Measurements from ENCODE around the gene MDC1. TPM values are rescaled to one million over a fixed set of nuclear protein-coding genes. Genes with fewer than 3 reads are reported as not detected.

The MDC1 gene
- total and polyA plus RNA-seq, 2 of the 13 experiments (the other 11 are each of a cell fraction or from before 2014, with no cell fraction given) = 8.4 to 14.0 TPM

DNA sequence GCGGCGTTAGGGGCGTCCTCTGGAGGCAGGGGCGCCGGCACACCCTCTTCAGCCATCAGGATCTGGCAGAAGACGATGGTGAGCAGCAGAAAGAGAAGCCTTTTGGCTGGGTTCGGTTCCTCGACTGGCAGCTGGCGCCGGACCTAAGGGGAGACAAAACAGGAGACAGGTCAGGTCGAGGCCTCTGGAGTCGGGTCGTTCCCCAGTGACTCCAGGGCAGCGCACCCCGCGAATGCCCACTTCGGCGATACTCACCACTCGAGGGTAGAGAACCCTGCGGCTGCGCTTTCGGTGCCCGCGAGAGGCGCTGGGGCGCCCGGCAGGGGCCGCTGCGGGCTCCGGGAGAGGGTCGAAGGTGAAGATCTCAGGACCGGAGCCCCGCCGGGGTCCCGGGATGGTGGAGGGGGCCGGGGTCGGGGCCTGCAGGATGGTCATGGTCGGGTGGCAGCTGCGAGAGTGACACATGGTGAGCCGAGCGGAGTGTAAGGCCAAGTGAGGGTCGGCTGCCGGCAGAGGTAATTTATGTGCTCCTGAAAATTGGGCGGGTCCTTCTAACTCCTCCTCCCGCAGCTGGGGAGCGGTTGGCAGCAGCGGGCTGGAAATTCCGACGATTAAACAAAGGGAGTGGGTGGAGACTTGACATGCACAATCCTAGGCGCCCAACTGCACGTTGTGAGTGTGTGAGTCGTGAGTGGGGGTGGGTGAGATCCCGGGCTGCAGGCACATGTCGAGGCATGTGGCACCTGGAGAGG, 27.1 kb upstream of the MDC1 start, which contains the start of gene IER3 (continued):
- peak in 1 of 2 experiments; percentile 85; a peak in 2 of 4 replicates for TF ChIP-seq NR2F1 (CRISPR knock-in tag; IDR thresholded peaks at IDR 0.05)
- TF ChIP-seq SAFB2 (CRISPR knock-in tag; IDR thresholded peaks at IDR 0.05; ENCODE audit: borderline replicate concordance, low read depth) = peak; percentile 89; the same call in 1 of the 2 replicates
- TF ChIP-seq, protein P1, sequence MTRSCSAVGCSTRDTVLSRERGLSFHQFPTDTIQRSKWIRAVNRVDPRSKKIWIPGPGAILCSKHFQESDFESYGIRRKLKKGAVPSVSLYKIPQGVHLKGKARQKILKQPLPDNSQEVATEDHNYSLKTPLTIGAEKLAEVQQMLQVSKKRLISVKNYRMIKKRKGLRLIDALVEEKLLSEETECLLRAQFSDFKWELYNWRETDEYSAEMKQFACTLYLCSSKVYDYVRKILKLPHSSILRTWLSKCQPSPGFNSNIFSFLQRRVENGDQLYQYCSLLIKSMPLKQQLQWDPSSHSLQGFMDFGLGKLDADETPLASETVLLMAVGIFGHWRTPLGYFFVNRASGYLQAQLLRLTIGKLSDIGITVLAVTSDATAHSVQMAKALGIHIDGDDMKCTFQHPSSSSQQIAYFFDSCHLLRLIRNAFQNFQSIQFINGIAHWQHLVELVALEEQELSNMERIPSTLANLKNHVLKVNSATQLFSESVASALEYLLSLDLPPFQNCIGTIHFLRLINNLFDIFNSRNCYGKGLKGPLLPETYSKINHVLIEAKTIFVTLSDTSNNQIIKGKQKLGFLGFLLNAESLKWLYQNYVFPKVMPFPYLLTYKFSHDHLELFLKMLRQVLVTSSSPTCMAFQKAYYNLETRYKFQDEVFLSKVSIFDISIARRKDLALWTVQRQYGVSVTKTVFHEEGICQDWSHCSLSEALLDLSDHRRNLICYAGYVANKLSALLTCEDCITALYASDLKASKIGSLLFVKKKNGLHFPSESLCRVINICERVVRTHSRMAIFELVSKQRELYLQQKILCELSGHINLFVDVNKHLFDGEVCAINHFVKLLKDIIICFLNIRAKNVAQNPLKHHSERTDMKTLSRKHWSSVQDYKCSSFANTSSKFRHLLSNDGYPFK (CRISPR knock-in tag; IDR thresholded peaks at IDR 0.05; ENCODE audit: borderline replicate concordance) = peak; percentile 76
- TF ChIP-seq ZNF773 (CRISPR knock-in tag; IDR thresholded peaks at IDR 0.05; ENCODE audit: borderline replicate concordance) = no peak; the same call in 1 of the 2 replicates
- TF ChIP-seq, protein P2, sequence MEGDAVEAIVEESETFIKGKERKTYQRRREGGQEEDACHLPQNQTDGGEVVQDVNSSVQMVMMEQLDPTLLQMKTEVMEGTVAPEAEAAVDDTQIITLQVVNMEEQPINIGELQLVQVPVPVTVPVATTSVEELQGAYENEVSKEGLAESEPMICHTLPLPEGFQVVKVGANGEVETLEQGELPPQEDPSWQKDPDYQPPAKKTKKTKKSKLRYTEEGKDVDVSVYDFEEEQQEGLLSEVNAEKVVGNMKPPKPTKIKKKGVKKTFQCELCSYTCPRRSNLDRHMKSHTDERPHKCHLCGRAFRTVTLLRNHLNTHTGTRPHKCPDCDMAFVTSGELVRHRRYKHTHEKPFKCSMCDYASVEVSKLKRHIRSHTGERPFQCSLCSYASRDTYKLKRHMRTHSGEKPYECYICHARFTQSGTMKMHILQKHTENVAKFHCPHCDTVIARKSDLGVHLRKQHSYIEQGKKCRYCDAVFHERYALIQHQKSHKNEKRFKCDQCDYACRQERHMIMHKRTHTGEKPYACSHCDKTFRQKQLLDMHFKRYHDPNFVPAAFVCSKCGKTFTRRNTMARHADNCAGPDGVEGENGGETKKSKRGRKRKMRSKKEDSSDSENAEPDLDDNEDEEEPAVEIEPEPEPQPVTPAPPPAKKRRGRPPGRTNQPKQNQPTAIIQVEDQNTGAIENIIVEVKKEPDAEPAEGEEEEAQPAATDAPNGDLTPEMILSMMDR (CRISPR knock-in tag; IDR thresholded peaks at IDR 0.05) = peak; percentile 67
- no peak for TF ChIP-seq SSRP1 (CRISPR knock-in tag; IDR thresholded peaks at IDR 0.05)
- TF ChIP-seq ZNF136 (CRISPR knock-in tag; IDR thresholded peaks at IDR 0.05; ENCODE audit: low read depth) = no peak
- TF ChIP-seq KMT2A (CRISPR knock-in tag; IDR thresholded peaks at IDR 0.05) = peak; percentile 50; the same call in 1 of the 2 replicates
- TF ChIP-seq U2AF2 (IDR thresholded peaks at IDR 0.05; ENCODE audit: low read depth, low read length) = peak; percentile 56; the same call in 1 of the 2 replicates
- TF ChIP-seq MBNL3 (CRISPR knock-in tag; conservative IDR thresholded peaks at IDR 0.05) = no peak
- peak; percentile 51; the same call in 1 of the 2 replicates for TF ChIP-seq SIN3B (IDR thresholded peaks at IDR 0.05; ENCODE audit: low read length)
- peak; percentile 75; the same call in 1 of the 2 replicates for TF ChIP-seq NRL (CRISPR knock-in tag; IDR thresholded peaks at IDR 0.05; ENCODE audit: borderline replicate concordance)
- TF ChIP-seq, protein P3, sequence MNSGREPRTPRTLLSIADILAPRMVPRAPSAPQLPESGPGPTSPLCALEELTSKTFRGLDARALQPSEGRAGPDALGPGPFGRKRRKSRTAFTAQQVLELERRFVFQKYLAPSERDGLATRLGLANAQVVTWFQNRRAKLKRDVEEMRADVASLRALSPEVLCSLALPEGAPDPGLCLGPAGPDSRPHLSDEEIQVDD (CRISPR knock-in tag; IDR thresholded peaks at IDR 0.05; ENCODE audit: borderline replicate concordance) = peak; percentile 31; the same call in 1 of the 2 replicates
- peak; percentile 81 for TF ChIP-seq TEAD3 (CRISPR knock-in tag; optimal IDR thresholded peaks at IDR 0.05; ENCODE audit: borderline replicate concordance)
- peak; percentile 70; the same call in 1 of the 2 replicates for TF ChIP-seq ZNF367 (CRISPR knock-in tag; IDR thresholded peaks at IDR 0.05; ENCODE audit: borderline replicate concordance)
- TF ChIP-seq ZNF160 (CRISPR knock-in tag; IDR thresholded peaks at IDR 0.05) = peak; percentile 36; the same call in 1 of the 2 replicates
- TF ChIP-seq, protein P4, sequence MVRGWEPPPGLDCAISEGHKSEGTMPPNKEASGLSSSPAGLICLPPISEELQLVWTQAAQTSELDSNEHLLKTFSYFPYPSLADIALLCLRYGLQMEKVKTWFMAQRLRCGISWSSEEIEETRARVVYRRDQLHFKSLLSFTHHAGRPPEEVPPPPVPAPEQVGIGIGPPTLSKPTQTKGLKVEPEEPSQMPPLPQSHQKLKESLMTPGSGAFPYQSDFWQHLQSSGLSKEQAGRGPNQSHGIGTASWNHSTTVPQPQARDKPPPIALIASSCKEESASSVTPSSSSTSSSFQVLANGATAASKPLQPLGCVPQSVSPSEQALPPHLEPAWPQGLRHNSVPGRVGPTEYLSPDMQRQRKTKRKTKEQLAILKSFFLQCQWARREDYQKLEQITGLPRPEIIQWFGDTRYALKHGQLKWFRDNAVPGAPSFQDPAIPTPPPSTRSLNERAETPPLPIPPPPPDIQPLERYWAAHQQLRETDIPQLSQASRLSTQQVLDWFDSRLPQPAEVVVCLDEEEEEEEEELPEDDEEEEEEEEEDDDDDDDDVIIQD (CRISPR knock-in tag; IDR thresholded peaks at IDR 0.05; ENCODE audit: low read depth) = peak; percentile 57
- TF ChIP-seq ZNF660 (CRISPR knock-in tag; IDR thresholded peaks at IDR 0.05; ENCODE audit: borderline replicate concordance, low read depth) = no peak

Data from HepG2 (cell line).